Stimulated activated CD4-positive, alpha-beta T cell treated with anti-CD3 and anti-CD28 coated beads, Interleukin-4, amount 100 ng/mL, for 48 hours (primary cell): ENCODE data around the gene GALNT5.
"Not testable (repeated sequence)": the region's sequence is repeated elsewhere in the genome, so short reads cannot be mapped to it uniquely, and the experiment has no call there.

ENCODE experiments used
- DNase-seq, 2 donors: peaks; one replicate each; pipeline ENCODE4 v3.0.0-alpha.2; 2020; ENCODE audit warnings: low read depth in 2 of 2

The GALNT5 gene

DNA sequence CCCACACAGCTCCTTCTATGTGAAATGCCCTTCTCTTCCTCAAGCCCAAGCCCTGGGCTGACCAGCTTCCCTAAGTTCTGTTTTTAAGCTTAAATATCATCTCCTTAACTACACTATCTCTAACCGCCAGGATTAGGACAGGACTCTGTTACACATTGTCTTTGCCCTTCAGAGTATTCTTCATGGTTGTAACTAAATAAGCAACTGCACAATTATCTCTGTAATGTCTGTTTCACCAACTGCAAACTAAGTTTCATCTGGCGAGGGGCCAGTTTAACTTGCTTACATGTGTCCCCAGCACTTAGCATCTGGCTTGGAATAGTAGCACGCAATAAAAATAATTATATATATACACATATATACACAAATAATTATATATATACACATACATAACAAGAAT is 69.2 kb downstream of the GALNT5 start:
- DNase-seq, result no peak

GRCh38 chr2:157327200-157327599 is 69.7 kb downstream of the GALNT5 start:
- DNase-seq, result no peak

GRCh38 chr2:157327621-157328500 is 70.4 kb downstream of the GALNT5 start:
- DNase-seq, result peak; percentile 87 to 92

DNA sequence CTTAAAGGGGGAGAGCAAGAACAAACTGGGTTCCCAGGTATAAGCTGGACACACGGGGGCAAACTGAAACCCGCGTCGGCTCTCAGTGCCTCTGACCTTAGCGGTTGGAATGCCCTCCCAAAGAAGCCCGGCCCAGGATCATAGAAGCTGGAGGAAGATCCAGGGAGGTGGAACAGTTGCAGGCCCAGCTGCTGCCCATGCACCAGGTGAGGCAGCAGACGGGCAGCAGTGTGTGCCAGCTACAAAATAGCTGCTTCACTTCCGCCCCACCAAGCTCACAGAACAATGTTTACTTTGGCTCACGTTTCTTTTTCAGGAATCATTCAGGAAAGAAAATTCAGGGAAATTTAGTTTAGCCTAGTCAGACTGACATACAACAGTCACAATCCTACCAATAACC is 72.0 kb downstream of the GALNT5 start:
- DNase-seq, result no peak

DNA sequence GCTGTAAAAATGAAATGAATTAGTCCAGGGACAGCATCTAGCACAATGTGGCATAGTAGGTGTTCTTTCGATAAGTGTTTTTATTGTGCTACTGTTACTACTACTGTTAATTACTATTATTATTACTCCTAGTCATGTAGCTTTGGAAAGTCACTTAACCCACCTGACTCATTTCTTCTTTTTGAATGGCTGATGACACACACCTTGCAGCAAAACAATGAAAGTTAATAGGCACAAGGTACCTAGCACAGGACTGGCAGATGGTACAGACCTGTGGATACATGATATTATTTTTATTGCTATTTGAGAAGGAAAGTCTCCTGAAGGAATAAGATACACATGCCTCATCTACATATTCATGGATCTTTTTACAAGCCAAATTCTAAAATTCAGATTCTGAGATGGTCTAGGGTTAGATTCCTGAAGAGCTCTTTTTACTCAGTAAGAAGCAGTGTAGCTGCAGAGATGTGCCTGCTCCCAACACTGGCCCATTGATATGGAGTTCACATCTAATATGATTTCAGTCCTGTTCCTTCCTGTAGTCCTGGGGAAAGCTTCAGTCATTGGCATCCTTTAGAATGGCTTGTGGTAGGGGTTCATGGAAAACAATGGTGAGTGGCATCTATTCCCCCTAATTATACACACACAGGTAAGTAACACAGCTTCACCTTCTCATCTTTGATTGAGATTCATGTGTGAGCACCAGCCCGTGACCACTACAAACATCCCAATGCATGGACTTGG is 76.0 kb downstream of the GALNT5 start:
- no peak for DNase-seq

DNA sequence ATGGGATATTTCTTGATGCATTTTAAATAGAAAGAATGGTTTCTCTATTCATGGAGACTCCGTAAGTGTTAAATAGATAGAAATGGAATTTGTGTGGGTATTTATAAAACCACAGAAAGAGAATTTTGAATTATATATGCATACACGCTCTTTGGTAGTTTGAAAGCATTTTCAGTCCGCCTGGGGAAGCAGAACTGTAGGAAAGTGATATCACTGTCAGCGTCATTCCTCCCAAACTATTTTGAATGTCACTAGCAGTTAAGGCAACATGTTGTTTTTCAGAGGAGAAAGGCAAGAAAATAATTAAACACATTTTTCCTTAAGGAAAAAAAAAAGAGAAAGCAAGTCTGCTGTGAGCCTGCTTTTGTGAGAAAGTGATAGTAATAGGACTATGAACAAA is 76.8 kb downstream of the GALNT5 start:
- DNase-seq, result no peak

GRCh38 chr2:157334797-157335196 is 77.3 kb downstream of the GALNT5 start:
- DNase-seq, result no peak

DNA sequence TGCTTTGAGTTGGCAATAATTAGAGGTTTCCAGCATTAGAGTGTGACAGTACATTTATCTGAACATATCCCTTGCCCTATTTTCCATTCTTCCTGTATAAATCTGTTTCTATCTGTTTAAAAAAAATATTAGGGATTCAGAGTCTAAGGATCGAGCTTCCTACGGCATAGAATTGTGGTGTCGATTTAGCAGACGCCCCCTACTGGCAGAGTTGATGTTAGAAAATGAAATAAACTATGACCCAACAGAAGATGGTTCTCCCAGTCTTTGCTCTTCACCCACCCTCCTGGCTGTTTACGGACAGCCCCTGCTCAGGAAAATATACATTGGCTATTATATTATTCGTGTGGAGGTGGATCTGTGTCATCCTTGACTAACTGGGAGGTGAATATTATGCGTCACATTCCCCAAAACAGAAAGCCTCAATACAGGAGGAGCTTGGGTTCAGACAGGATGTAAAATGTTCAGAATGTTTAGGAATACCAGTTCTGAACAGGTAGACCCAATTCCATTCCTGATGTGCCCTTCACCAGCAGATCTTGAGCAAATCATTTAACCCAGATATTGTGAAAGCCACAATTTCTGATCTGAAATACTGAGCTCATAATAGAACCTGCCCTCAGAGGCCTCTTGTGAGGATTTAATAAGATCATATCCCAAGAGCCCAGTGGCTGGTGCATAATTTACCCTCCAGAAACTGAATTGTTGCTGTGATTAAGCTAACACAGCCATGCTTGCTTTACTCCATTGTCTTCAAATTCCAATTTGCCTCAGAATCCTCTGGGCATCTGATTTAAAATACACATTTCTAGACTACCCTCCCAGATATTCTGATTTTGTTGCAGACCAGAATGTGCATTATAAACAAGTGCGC is 78.9 kb downstream of the GALNT5 start:
- peak; percentile 31 to 33 for DNase-seq

- no peak for DNase-seq
These were observed 80.5 kb downstream of the GALNT5 start for GRCh38 chr2:157337978-157338377.

DNA sequence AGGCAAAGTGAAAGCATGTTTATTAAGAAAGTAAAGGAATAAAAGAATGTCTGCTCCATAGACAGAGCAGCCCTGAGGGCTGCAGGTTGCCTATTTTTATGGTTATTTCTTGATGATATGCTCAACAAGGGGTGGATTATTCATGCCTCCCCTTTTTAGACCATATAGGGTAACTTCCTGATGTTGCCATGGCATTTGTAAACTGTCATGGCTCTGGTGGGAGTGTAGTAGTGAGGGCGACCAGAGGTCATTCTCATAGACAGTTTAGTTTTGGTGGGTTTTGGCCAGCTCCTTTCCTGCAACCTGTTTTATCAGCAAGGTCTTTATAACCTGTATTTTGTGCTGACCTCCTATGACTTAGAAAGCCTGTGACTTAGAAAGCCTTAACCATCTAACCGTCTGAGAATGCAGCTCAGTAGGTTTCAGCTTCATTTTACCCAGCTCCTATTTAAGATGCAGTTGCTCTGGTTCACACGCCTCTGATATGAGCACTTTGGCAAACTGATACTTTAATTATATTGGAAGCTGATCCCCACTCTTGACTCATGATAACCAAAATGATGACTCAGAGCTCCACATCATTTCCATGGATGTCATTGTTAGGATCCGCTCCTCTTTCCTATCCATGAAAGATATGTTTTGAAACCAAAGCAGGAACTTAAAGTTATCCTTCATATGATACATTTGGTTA is 82.6 kb downstream of the GALNT5 start:
- no peak for DNase-seq

DNA sequence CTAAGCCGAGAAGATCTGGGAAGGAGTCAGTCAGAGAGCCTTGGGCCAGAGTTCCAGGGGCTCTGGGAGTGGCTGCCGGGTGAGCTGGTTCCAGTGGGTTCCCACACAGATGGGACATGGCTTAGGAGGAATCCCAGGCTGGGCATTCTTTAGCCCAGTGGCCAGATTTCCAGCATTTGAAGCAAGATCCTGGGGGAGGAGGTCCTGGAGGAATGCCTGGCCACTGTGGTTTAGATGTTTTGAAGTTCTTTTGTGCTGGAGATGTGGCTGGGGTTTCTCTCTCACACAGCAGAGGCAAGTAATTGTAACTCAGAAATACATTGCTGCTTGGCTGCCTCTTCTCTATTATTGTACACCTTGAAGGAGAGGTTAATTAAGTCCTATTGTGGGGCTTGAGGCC is 83.9 kb downstream of the GALNT5 start:
- DNase-seq, result not testable (repeated sequence)

DNA sequence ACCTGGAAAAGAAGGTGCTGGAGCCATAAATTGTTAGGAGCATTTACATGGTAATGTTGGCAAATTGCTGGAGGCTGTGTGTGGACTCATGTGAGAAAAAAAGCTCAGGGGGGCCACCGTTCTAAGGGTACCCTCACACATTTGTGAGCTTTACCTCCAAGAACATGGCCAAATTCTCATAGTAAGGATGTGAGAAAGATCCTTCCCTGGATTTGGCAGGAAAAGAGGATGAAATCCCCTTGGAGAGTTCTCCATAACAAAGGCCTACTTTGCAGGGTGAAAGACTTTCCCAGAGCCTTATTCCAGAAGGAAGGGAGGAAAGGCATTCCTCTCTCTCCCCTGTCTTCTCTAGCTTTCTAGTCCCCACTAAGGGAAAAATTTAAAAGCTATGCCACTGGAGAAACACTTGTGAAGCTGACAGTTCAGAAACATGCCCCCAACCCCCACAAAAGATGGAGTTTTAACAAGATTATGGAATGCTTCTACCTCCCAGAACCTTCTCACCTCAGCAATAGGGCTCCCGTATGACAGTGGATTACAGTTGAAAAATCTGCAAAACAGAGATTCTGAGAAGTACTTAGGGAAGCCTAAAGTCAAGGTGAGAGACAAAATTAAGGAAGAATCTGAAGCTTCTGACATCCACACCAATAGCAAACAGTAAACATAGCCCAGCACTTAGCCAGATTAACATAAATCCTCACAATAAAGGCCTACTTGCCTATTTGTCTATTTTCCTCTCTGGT is 88.3 kb downstream of the GALNT5 start:
- DNase-seq, result no peak

DNA sequence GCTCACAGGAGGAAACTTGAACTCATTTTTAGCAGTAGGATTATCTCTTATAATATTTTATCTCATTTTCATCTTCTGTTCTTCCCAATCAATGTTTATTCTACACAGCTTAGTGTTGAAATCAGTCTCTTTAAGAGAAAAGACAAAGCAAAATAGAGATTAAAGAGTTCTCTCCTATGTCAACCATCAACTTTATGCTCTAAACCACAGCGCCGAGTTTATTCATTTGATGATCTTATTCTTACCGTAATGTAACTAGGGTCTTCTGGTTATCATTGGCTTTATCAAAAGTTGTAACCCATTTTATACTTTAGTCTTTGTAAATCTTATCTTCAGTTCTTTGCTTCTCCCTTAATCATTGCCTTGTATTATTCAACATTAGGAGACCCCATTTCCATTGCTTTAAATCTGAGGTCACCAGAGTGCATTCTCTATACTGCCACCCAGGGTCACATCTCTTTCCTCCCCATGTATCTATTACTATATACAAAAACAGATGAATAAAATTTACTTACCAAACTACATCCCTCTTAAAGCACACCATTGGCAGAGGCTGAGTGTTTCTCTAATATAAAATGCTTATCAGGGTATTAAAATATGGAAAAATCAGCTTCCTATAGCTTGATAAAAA is 90.9 kb downstream of the GALNT5 start:
- no peak for DNase-seq

- no peak for DNase-seq
These were observed 92.5 kb downstream of the GALNT5 start for GRCh38 chr2:157349949-157350515.

DNA sequence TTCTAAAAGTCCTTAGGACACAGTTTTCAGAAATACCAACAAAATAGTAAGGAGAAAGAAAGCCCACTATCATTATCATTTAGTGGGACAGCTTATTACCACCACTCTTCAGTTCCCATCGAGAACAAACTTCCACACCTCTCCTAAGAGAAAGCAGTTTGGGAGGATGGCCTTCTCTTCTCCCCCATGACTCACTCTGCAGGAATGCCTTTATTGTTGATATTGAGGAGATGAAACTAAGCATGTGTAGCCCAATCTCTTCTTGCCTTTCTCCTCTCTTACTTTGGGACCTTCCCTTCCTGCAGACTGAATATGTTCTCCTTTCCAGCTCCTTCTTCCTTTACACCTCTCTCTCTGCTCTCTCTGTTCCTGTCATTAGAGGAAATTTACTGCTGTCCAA is 98.1 kb downstream of the GALNT5 start:
- no peak for DNase-seq

DNA sequence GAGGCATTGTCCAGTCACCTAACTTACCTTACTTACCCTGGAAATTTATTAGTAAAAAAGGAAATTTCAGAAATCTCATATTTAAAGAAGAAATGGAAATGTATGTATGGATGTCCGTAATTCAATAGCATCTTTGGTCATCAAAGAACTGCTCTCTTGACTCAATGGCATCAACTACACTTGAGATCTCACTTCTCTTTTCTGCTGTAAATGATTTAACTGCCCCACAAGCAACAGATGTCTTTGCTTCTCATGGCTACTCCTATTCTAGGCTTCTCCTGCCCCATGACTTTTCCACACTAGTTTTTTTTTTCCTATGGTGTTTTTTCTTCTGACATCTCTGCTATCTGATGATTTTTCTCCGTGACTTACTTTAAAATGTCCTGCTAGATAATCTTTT is 102.1 kb downstream of the GALNT5 start:
- DNase-seq, result no peak

DNA sequence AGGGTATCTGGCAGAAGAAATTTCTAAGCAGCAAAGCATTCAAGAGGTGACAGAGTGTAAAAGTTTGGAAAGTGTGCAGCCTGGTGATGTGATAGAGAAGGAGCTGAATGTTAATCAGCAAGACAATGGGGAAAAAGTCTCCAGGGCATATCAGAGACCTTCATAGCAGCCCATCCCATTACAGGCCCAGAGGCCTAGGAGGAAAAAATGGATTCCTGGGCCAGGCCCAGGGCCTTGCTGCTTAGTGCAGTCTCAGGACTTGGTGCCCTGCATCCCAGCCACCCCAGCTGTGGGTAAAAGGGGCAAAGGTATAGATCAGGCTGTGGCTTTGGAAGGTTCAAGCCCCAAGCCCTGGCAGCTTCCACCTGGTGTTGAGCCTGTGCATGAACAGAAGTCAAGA is 104.0 kb downstream of the GALNT5 start:
- DNase-seq, result no peak

DNA sequence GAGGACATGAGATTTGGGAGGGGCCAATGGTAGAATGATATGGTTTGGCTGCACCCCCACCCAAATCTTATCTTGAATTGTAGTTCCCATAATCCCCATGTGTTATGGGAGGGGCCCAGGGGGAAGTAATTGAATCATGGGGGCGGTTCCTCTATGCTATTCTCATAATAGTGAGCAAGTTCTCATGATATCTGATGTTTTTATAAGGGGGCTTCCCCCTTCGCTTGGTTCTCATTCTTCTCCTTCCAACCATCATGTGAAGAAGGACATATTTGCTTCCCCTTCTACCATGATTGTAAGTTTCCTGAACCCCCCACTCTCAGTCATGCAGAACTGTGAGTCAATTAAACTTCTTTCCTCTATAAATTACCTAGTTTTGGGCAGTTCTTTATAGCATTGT is 105.1 kb downstream of the GALNT5 start:
- DNase-seq, result no peak

DNA sequence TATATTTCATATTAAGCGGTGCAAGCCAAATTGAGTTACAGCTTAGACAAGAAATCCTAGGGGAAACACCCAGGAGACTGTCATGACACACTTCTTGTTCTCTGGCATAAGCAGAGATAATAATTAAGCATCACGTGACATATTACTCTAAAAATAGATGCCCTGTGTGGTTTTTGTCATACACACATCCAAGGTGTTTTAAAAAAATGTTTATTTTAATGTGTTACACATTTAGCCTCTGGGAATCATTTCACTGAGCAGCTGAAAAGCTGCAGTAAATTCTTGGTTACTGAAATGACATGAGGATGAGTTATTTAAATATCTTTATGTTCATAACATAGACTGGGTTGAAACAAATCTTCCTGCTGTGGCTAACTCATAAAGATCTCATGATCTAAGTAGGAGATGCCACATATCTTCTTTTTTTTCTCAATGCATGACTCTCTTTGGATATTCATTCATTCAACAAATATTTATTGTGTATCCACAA is 106.2 kb downstream of the GALNT5 start:
- DNase-seq, result no peak
